Testis (tissue), 3 donors: ENCODE results near the gene PCDHGA1. TPM values are rescaled to one million over a fixed set of nuclear protein-coding genes. Genes with fewer than 3 reads are reported as not detected.
A peak's percentile ranks its signal among the peaks of the same experiment; 100 is the strongest.
"Not testable (repeated sequence)": the region's sequence is repeated elsewhere in the genome, so short reads cannot be mapped to it uniquely, and the experiment has no call there.

ENCODE experiments used
- DNase-seq: peaks from one replicate; pipeline ENCODE4 v3.0.0-alpha.2; 2019
- H3K27ac ChIP-seq, 2 donors: fragments of 200-600 bp; sonication (generic); one replicate each; pipeline ENCODE4 v1.5.1; 2019
- H3K27me3 ChIP-seq: fragments of 200-600 bp; sonication (generic); one replicate; pipeline ENCODE4 v1.5.1; 2019
- H3K36me3 ChIP-seq: fragments of 200-600 bp; sonication (generic); one replicate; pipeline ENCODE4 v1.5.1; 2017; ENCODE audit warnings: low read depth; ENCODE audit errors: missing control alignments
- H3K4me1 ChIP-seq: fragments of 200-600 bp; sonication (generic); one replicate; pipeline ENCODE4 v1.5.1; 2019
- H3K4me3 ChIP-seq, 2 donors: fragments of 200-600 bp; sonication (generic); one replicate each; pipeline ENCODE4 v1.5.1; 2017 to 2019
- H3K9me3 ChIP-seq: fragments of 200-600 bp; sonication (generic); one replicate; pipeline ENCODE4 v1.5.1; 2017
- CTCF ChIP-seq, 3 experiments: fragments of 450-650 bp in 2 of 3; fragments of 200-600 bp in 1 of 3; sonication (generic) in 1 of 3; IDR thresholded peaks; one replicate each; pipeline ENCODE4 v1.5.1; 2016 to 2019; ENCODE audit warnings: antibody characterized with exemption in 3 of 3, mild to moderate bottlenecking in 2 of 3, moderate library complexity in 1 of 3
- POLR2A ChIP-seq: fragments of 450-650 bp; IDR thresholded peaks from one replicate; pipeline ENCODE4 v1.6.1; 2017; ENCODE audit warnings: antibody characterized with exemption, mild to moderate bottlenecking, moderate library complexity
- WGBS, 2 donors: methylation state at CpG; one replicate each; pipeline ENCODE4 v1.1.5; 2018; 5-methylcytosine and 5-hydroxymethylcytosine counted together
- intact Hi-C: fragments of 100-400 bp; cut with DNase I; formaldehyde crosslinking; loops from one replicate; pipeline ENCODE4 v1.15.1; 2023; ENCODE audit warnings: low total_unique reads
- polyA plus RNA-seq: library from polyadenylated mRNA; stranded (reverse); fragments of 350-450 nt; fragmentation: Illumina TruSeq; extraction: RNeasy Lipid Tissue Mini Kit (QIAGEN cat#74804); gene quantifications from one replicate; pipeline ENCODE4 v1.2.3, GENCODE V29; 2014; ENCODE audit warnings: low read depth, low replicate concordance; ENCODE audit not compliant: insufficient read depth
- total RNA-seq, 2 donors: library from RNA; depleted of rRNA; stranded (reverse); fragments of >200 nt; gene quantifications; one replicate each; pipeline ENCODE4 v1.2.3, GENCODE V29; 2016

The PCDHGA1 gene
- total and polyA plus RNA-seq, 3 donors from 2014 or later: 1.6 to 13.1 (median 8.7) TPM

DNA sequence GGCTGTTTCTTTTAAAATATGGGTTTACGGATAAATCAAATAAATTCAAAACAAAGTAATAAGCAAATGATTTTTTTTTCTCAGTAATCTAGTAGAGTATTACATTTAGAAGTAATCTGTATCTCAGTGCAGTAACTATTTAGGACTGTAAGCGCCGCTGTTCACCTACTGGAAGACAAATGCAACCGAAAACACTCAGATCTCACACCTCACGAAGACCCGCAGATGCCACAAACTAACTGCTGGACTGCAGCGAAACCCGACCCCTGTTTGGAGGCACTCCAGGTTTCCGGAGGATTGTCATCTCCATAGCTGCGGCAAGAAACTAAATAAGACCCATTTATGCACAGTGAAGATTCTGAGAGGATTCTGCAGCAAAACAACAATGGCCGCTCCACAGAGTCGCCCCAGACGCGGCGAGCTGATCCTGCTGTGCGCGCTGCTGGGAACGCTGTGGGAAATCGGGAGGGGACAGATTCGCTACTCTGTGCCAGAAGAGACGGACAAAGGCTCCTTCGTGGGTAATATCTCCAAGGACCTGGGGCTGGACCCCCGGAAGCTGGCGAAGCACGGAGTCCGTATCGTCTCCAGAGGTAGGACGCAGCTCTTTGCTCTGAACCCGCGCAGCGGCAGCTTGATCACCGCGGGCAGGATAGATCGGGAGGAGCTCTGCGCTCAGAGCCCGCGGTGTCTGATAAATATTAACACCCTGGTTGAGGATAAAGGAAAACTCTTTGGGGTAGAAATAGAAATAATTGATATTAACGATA, 62.3 kb downstream of the PCDHGA1 start, which contains the start of gene PCDHGA8:
Gene PCDHGA8 (plus strand): TSS at position 205 of the 770 bp plus-strand sequence. CDS start 181 bp downstream, at position 386.
- H3K27ac ChIP-seq: no peak within 1 kb of the TSS
- DNase-seq: no peak
- no peaks in the 10 kb centered on the region for H3K9me3 ChIP-seq
- peak within 1 kb of the TSS in 1 of 2 donors; percentile 38 for H3K4me3 ChIP-seq
- no peaks in the 10 kb centered on the region for H3K4me1 ChIP-seq
- 25 to 28% methylated on average over 33 to 38 of the region's 38 CpGs for WGBS, 2 donors
- intact Hi-C loops: no loop called here
- no peak for TF ChIP-seq CTCF (IDR thresholded peaks at IDR 0.05)
- no peak for TF ChIP-seq POLR2A
- H3K36me3 ChIP-seq: no peaks in the 10 kb centered on the region
- no peaks in the 10 kb centered on the region for H3K27me3 ChIP-seq

DNA sequence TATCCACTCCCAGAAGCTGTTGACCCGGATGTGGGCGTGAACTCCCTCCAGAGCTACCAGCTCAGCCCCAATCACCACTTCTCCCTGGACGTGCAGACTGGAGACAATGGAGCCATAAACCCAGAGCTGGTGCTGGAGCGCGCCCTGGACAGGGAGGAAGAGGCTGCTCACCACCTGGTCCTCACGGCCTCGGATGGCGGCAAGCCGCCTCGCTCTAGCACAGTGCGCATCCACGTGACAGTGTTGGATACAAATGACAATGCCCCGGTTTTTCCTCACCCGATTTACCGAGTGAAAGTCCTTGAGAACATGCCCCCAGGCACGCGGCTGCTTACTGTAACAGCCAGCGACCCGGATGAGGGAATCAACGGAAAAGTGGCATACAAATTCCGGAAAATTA, 63.0 kb downstream of the PCDHGA1 start:
- 24 to 33% methylated on average over 21 of the region's 21 CpGs for WGBS, 2 donors
- H3K9me3 ChIP-seq: no peaks in the 10 kb centered on the region
- intact Hi-C loops: no loop called here
- no peak overlapping the region for H3K27ac ChIP-seq
- H3K36me3 ChIP-seq: no peaks in the 10 kb centered on the region
- TF ChIP-seq POLR2A: no peak
- TF ChIP-seq CTCF (IDR thresholded peaks at IDR 0.05): no peak
- no peaks in the 10 kb centered on the region for H3K4me1 ChIP-seq
- H3K27me3 ChIP-seq: no peaks in the 10 kb centered on the region
- no peak for DNase-seq
- H3K4me3 ChIP-seq: peak overlapping the region in 1 of 2 donors; percentile 38

- not testable (repeated sequence) for H3K9me3 ChIP-seq
Observed at GRCh38 chr5:141394401-141395187, 64.3 kb downstream of the PCDHGA1 start.

GRCh38 chr5:141397756-141398551, 67.6 kb downstream of the PCDHGA1 start, which contains the start of gene PCDHGB5:
Gene PCDHGB5, plus strand, starts transcription at chr5:141397947. Its CDS starts 181 bp downstream, at chr5:141398128.
- intact Hi-C loops, H3K4me1 ChIP-seq, H3K27me3 ChIP-seq, H3K27ac ChIP-seq, H3K36me3 ChIP-seq, H3K9me3 ChIP-seq: not testable (repeated sequence)
- DNase-seq: peak; percentile 78
- WGBS, 2 donors: 4 to 5% methylated on average over 21 to 28 of the region's 43 CpGs
- peak; percentile 55 to 67 (median 59) for TF ChIP-seq CTCF (IDR thresholded peaks at IDR 0.05)
- H3K4me3 ChIP-seq: peak within 1 kb of the TSS in 1 of 2 donors; percentile 33

More at GRCh38 chr5:141394401-141395187, 64.3 kb downstream of the PCDHGA1 start:
- H3K27ac ChIP-seq, intact Hi-C loops, DNase-seq, H3K4me1 ChIP-seq, H3K4me3 ChIP-seq, H3K27me3 ChIP-seq, H3K36me3 ChIP-seq: not testable (repeated sequence)
- WGBS, 2 donors: 32 to 34% methylated on average over 13 to 51 of the region's 53 CpGs
